Esophagus squamous epithelium (tissue), 4 donors: Measurements from ENCODE around the gene KIF26A.

ENCODE experiments used
- POLR2A ChIP-seq, 4 donors: fragments of 450-650 bp; IDR thresholded peaks; one replicate each; pipeline ENCODE4 v1.6.1; 2017; ENCODE audit warnings: antibody characterized with exemption in 4 of 4, mild to moderate bottlenecking in 4 of 4, moderate library complexity in 3 of 4
- TF ChIP-seq, protein P1 (sequence below), 6 experiments: fragments of 450-650 bp in 4 of 6; fragments of 200-600 bp in 2 of 6; sonication (generic) in 2 of 6; IDR thresholded peaks; one replicate each; pipeline ENCODE4 v1.5.1; 2016 to 2019; ENCODE audit warnings: antibody characterized with exemption in 6 of 6, mild to moderate bottlenecking in 4 of 6, moderate library complexity in 4 of 6

DNA sequence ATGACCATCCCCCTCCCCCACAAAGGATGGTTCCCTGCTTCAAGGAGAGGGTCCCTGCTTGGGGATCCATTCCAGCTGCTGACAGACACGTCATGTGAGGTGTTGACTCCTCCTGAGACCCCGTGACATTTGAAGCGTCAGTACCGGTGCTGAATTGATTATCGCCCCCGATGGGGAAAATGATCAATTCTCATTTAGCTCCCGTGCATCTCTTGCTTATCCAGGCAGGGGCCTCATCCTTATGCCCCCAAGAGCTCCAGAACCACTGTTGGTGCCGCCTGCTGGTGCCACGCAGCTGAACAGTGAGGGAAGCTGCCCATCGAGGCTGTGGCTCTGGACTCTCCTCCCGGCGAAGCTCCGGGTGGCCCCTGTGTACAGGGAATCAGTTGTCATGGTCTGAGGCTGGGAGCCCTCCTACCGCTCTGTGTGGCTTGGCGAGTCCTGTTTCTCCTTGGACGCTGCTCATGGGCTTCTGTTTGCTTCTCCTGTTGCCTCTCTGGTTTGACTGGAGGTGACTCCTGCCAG lies 4.6 kb downstream of the KIF26A start:
- TF ChIP-seq, protein P1, sequence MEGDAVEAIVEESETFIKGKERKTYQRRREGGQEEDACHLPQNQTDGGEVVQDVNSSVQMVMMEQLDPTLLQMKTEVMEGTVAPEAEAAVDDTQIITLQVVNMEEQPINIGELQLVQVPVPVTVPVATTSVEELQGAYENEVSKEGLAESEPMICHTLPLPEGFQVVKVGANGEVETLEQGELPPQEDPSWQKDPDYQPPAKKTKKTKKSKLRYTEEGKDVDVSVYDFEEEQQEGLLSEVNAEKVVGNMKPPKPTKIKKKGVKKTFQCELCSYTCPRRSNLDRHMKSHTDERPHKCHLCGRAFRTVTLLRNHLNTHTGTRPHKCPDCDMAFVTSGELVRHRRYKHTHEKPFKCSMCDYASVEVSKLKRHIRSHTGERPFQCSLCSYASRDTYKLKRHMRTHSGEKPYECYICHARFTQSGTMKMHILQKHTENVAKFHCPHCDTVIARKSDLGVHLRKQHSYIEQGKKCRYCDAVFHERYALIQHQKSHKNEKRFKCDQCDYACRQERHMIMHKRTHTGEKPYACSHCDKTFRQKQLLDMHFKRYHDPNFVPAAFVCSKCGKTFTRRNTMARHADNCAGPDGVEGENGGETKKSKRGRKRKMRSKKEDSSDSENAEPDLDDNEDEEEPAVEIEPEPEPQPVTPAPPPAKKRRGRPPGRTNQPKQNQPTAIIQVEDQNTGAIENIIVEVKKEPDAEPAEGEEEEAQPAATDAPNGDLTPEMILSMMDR (IDR thresholded peaks at IDR 0.05) = no peak
- TF ChIP-seq POLR2A (IDR thresholded peaks at IDR 0.05) = no peak
